C4-2B (cell line): Measurements from ENCODE around the gene ZBTB6.

Source experiments
- CTCF ChIP-seq: fragments of 450-650 bp; conservative IDR thresholded peaks from 2 replicates; pipeline ENCODE4 v1.5.1; 2017; ENCODE audit warnings: mild to moderate bottlenecking
- ZFX ChIP-seq: fragments of 450-650 bp; IDR thresholded peaks from 2 replicates; pipeline ENCODE4 v1.6.1; 2017

GRCh38 chr9:122936883-122937282 lies 23.8 kb upstream of the ZBTB6 start:
- TF ChIP-seq CTCF (no peak), ZFX (no peak)
